B cell (primary cell): Measurements from ENCODE around the gene PRDM10. TPM values are rescaled to one million over a fixed set of nuclear protein-coding genes. Genes with fewer than 3 reads are reported as not detected.

ENCODE experiments used
- ATAC-seq: fragments of 200-7000 bp; cut with Tn5 transposase; one replicate; pipeline ENCODE4 v1.10.0; 2021; ENCODE audit warnings: low read depth, mild to moderate bottlenecking, moderate number of reproducible peaks, moderate library complexity
- CTCF ChIA-PET: fragments of 350-600 bp; sonication (Branson Sonifier 250); formaldehyde crosslinking; loops from one replicate; lab custom pipeline; 2021; ENCODE audit warnings: antibody characterized with exemption, inconsistent platforms; lab: Charles Lee
- POLR2A ChIA-PET: fragments of 350-600 bp; sonication (Branson Sonifier 250); formaldehyde crosslinking; loops from one replicate; lab custom pipeline; 2021; ENCODE audit warnings: antibody characterized with exemption; lab: Charles Lee
- DNase-seq: peaks from one replicate; pipeline ENCODE4 v3.0.0; 2013
- H2AFZ ChIP-seq: 2 replicates; pipeline ENCODE4 v1.6.1; 2012; ENCODE audit warnings: mild to moderate bottlenecking, low read depth, low read length; ENCODE audit not compliant: insufficient read depth, poor library complexity, severe bottlenecking
- H3K27ac ChIP-seq, 2 donors: 1 replicate in 1 of 2; 2 replicates in 1 of 2; pipeline ENCODE4 v1.5.1; 2012 to 2013; ENCODE audit warnings: low read length in 2 of 2, mild to moderate bottlenecking in 2 of 2, moderate library complexity in 1 of 2
- H3K27me3 ChIP-seq, 4 experiments: fragments of 200-600 bp in 1 of 4; sonication (generic) in 1 of 4; replicated peaks in 1 of 4; 1 replicate in 2 of 4; 2 replicates in 2 of 4; pipeline versions ENCODE4 v1.6.1 to v1.7.0; 2013 to 2016; ENCODE audit warnings: low read length in 3 of 4, mild to moderate bottlenecking in 2 of 4, mixed read lengths in 1 of 4, moderate library complexity in 1 of 4; ENCODE audit not compliant: insufficient read depth in 4 of 4, control insufficient read depth in 3 of 4; ENCODE audit errors: control extremely low read depth in 1 of 4
- H3K36me3 ChIP-seq, 2 experiments: replicated peaks in 1 of 2; 1 replicate in 1 of 2; 2 replicates in 1 of 2; pipeline versions ENCODE4 v1.6.1 to v1.7.1; 2013; ENCODE audit warnings: low read length in 1 of 2; ENCODE audit not compliant: insufficient read depth in 2 of 2, control insufficient read depth in 1 of 2; ENCODE audit errors: control extremely low read depth in 1 of 2, extremely low read depth in 1 of 2
- H3K4me1 ChIP-seq, 2 donors: fragments of 200-600 bp in 1 of 2; sonication (generic) in 1 of 2; 1 replicate in 1 of 2; 2 replicates in 1 of 2; pipeline versions ENCODE4 v1.5.1 to v1.6.1; 2013 to 2017; ENCODE audit warnings: low read length in 2 of 2; ENCODE audit not compliant: control insufficient read depth in 2 of 2, insufficient read depth in 2 of 2
- H3K4me2 ChIP-seq: replicated peaks from 2 replicates; pipeline ENCODE3; 2012; ENCODE audit warnings: mild to moderate bottlenecking, low read depth, low read length; ENCODE audit not compliant: poor library complexity, severe bottlenecking
- H3K4me3 ChIP-seq, 5 experiments: fragments of 200-600 bp in 1 of 5; sonication (generic) in 1 of 5; 1 replicate in 3 of 5; 2 replicates in 2 of 5; pipeline versions ENCODE4 v1.5.1 to v1.7.0; 2011 to 2016; ENCODE audit warnings: low read length in 4 of 5, mild to moderate bottlenecking in 4 of 5, low read depth in 2 of 5, control low read depth in 1 of 5, moderate library complexity in 1 of 5; ENCODE audit not compliant: insufficient read depth in 1 of 5; ENCODE audit errors: control extremely low read depth in 1 of 5, extremely low read depth in 1 of 5
- H3K79me2 ChIP-seq: fragments of 200-600 bp; sonication (generic); one replicate; pipeline ENCODE4 v1.6.0; 2016; ENCODE audit warnings: low read length; ENCODE audit not compliant: control insufficient read depth, insufficient read depth
- H3K9ac ChIP-seq: fragments of 200-600 bp; sonication (generic); 2 replicates; pipeline ENCODE4 v1.6.1; 2017; ENCODE audit warnings: mild to moderate bottlenecking, low read length, moderate library complexity
- H3K9me3 ChIP-seq, 3 donors: one replicate each; pipeline versions ENCODE4 v1.6.1 to v1.7.1; 2013; ENCODE audit warnings: low read length in 2 of 3; ENCODE audit not compliant: control insufficient read depth in 2 of 3, insufficient read depth in 1 of 3; ENCODE audit errors: control extremely low read depth in 1 of 3
- H4K20me1 ChIP-seq: 2 replicates; pipeline ENCODE4 v1.6.0; 2012; ENCODE audit warnings: mild to moderate bottlenecking, low read length; ENCODE audit not compliant: insufficient read depth, control insufficient read depth, poor library complexity, severe bottlenecking
- H3K27ac Mint-ChIP-seq: one replicate; pipeline ENCODE4 v1.8.0; 2021; ENCODE audit warnings: mixed read lengths
- H3K27me3 Mint-ChIP-seq: one replicate; pipeline ENCODE4 v1.8.0; 2021; ENCODE audit warnings: mixed read lengths
- H3K4me1 Mint-ChIP-seq: one replicate; pipeline ENCODE4 v1.8.0; 2021; ENCODE audit warnings: mixed read lengths
- H3K4me3 Mint-ChIP-seq: one replicate; pipeline ENCODE4 v1.8.0; 2021; ENCODE audit warnings: mixed read lengths
- H3K9me3 Mint-ChIP-seq: one replicate; pipeline ENCODE4 v1.8.0; 2022; ENCODE audit warnings: mixed read lengths; ENCODE audit not compliant: insufficient read depth
- CTCF ChIP-seq: fragments of 200-600 bp; IDR thresholded peaks from one replicate; pipeline ENCODE4 v1.8.0; 2022; ENCODE audit warnings: antibody characterized with exemption, mild to moderate bottlenecking
- EZH2 ChIP-seq: IDR thresholded peaks from 2 replicates; pipeline ENCODE4 v1.6.1; 2012; ENCODE audit warnings: borderline replicate concordance, low read depth, mild to moderate bottlenecking, moderate library complexity, low read length; ENCODE audit not compliant: insufficient read depth, poor library complexity, severe bottlenecking
- WGBS: methylation state at CpG from one replicate; pipeline ENCODE4 v1.1.5; 2013; ENCODE audit warnings: missing lambda C conversion rate; ENCODE audit not compliant: insufficient coverage; 5-methylcytosine and 5-hydroxymethylcytosine counted together
- intact Hi-C: fragments of 100-400 bp; cut with micrococcal nuclease; formaldehyde crosslinking; loops from one replicate; pipeline ENCODE4 v1.10.0; 2022
- polyA plus RNA-seq: library from polyadenylated mRNA; depleted of rRNA; stranded (reverse); fragments of >200 nt; gene quantifications from 2 replicates; pipeline ENCODE4 v1.2.3, GENCODE V29; 2012
- total RNA-seq, 2 donors: library from RNA; stranded (reverse); fragments of 120-200 nt in 1 of 2; gene quantifications; 1 replicate in 1 of 2; 2 replicates in 1 of 2; pipeline versions ENCODE4 v1.2.3 to v1.2.4, GENCODE V29; 2013 to 2022

PRDM10 gene
- total and polyA plus RNA-seq, 2 donors (not counting 1 experiment from before 2014, with no cell fraction given) = 4.5 to 17.5 TPM

- TF ChIP-seq EZH2 = no peak
- no peak for TF ChIP-seq CTCF
- Histone ChIP-seq H3K27ac (no peak overlapping the region), H3K79me2 (no peaks in the 10 kb centered on the region), H3K9me3 (no peaks in the 10 kb centered on the region), H2AFZ (no peak overlapping the region), H3K36me3 (peaks cover 0 to 17% of the 10 kb centered on the region in 2 experiments), H3K4me2 (no peak overlapping the region), H3K4me3 (no peak overlapping the region), H4K20me1 (no peaks in the 10 kb centered on the region), H3K27me3 (no peaks in the 10 kb centered on the region), H3K9ac (no peak overlapping the region), H3K4me1 (peaks cover 0 to 5% of the 10 kb centered on the region in 2 donors)
- H3K4me3 Mint-ChIP-seq = no peak overlapping the region
- CTCF ChIA-PET = interaction anchor here (1.2 kb wide), 1 partner anchor 23 kb away, joined by 5 read pairs; no protein-coding TSS in a partner anchor
- DNase-seq (no peak), ATAC-seq (no peak)
- POLR2A ChIA-PET = interaction anchor here (0.5 kb wide), 1 partner anchor 56 kb away, joined by 5 read pairs; the partner anchor contains the start of gene PRDM10
- peaks cover 18% of the 10 kb centered on the region for H3K4me1 Mint-ChIP-seq
- H3K27me3 Mint-ChIP-seq = no peaks in the 10 kb centered on the region
- no peak overlapping the region for H3K27ac Mint-ChIP-seq
- intact Hi-C loops = no loop called here
- no peaks in the 10 kb centered on the region for H3K9me3 Mint-ChIP-seq
- WGBS = 37% methylated on average over 2 of the region's 4 CpGs
Measured at GRCh38 chr11:129946256-129946655, 56.4 kb downstream of the PRDM10 start.

- Histone ChIP-seq H3K27me3 (no peaks in the 10 kb centered on the region), H3K79me2 (no peaks in the 10 kb centered on the region), H3K4me2 (no peak overlapping the region), H3K4me1 (peaks cover 0 to 5% of the 10 kb centered on the region in 2 donors), H3K9me3 (no peaks in the 10 kb centered on the region), H4K20me1 (no peaks in the 10 kb centered on the region), H3K27ac (no peak overlapping the region), H2AFZ (no peak overlapping the region), H3K4me3 (no peak overlapping the region), H3K36me3 (peaks cover 0 to 17% of the 10 kb centered on the region in 2 experiments), H3K9ac (no peak overlapping the region)
- DNase-seq (no peak), ATAC-seq (no peak)
- CTCF ChIA-PET = no interaction called here
- TF ChIP-seq EZH2 = no peak
- no peak for TF ChIP-seq CTCF
- POLR2A ChIA-PET = no interaction called here
- Mint-ChIP-seq H3K4me1 (peaks cover 13% of the 10 kb centered on the region), H3K9me3 (no peaks in the 10 kb centered on the region), H3K27me3 (no peaks in the 10 kb centered on the region), H3K27ac (no peak overlapping the region), H3K4me3 (no peak overlapping the region)
- 100% methylated on average over 5 of the region's 11 CpGs for WGBS
- intact Hi-C loops = no loop called here
Measured at GRCh38 chr11:129945373-129945772, 57.3 kb downstream of the PRDM10 start.
